CD4-positive, alpha-beta T cell (primary cell): ENCODE measurements around the gene FNBP1. TPM values are rescaled to one million over a fixed set of nuclear protein-coding genes. Genes with fewer than 3 reads are reported as not detected.

Source experiments
- ATAC-seq: fragments of 200-7000 bp; cut with Tn5 transposase; one replicate; pipeline ENCODE4 v1.10.0; 2022; ENCODE audit warnings: mild to moderate bottlenecking; ENCODE audit not compliant: poor library complexity
- CTCF ChIA-PET: fragments of 350-600 bp; sonication (Branson Sonifier 250); formaldehyde crosslinking; loops from one replicate; lab custom pipeline; 2021; ENCODE audit warnings: antibody characterized with exemption, inconsistent platforms; lab: Charles Lee
- POLR2A ChIA-PET: fragments of 350-600 bp; sonication (Branson Sonifier 250); formaldehyde crosslinking; loops from one replicate; lab custom pipeline; 2021; ENCODE audit warnings: antibody characterized with exemption, inconsistent platforms; lab: Charles Lee
- DNase-seq, 14 experiments: peaks; one replicate each; pipeline ENCODE4 v3.0.0-alpha.2; 2013 to 2020; ENCODE audit warnings: mixed read lengths in 2 of 14
- H3K27ac ChIP-seq, 2 donors: one replicate each; pipeline versions ENCODE4 v1.5.1 to v1.7.0; 2013; ENCODE audit warnings: low read length in 2 of 2, low read depth in 1 of 2, mild to moderate bottlenecking in 1 of 2
- H3K27me3 ChIP-seq, 2 experiments: 1 replicate in 1 of 2; 2 replicates in 1 of 2; pipeline versions ENCODE4 v1.6.1 to v1.7.0; 2013; ENCODE audit warnings: low read length in 2 of 2, control low read depth in 1 of 2, mild to moderate bottlenecking in 1 of 2, moderate library complexity in 1 of 2; ENCODE audit not compliant: insufficient read depth in 2 of 2, control insufficient read depth in 1 of 2
- H3K36me3 ChIP-seq: one replicate; pipeline ENCODE4 v1.6.1; 2013; ENCODE audit warnings: low read length, control low read depth; ENCODE audit not compliant: insufficient read depth
- H3K4me1 ChIP-seq: one replicate; pipeline ENCODE4 v1.6.1; 2013; ENCODE audit warnings: low read length, control low read depth; ENCODE audit not compliant: insufficient read depth
- H3K4me3 ChIP-seq: one replicate; pipeline ENCODE4 v1.5.1; 2013; ENCODE audit warnings: mild to moderate bottlenecking, low read length, moderate library complexity
- H3K9me3 ChIP-seq, 2 experiments: 1 replicate in 1 of 2; 2 replicates in 1 of 2; pipeline versions ENCODE4 v1.6.1 to v1.7.0; 2013; ENCODE audit warnings: low read length in 2 of 2, mild to moderate bottlenecking in 2 of 2, control low read depth in 1 of 2, moderate library complexity in 1 of 2; ENCODE audit not compliant: control insufficient read depth in 1 of 2, insufficient read depth in 1 of 2
- H3K27ac Mint-ChIP-seq: one replicate; pipeline ENCODE4 v1.8.0; 2020; ENCODE audit warnings: mixed read lengths
- H3K27me3 Mint-ChIP-seq: one replicate; pipeline ENCODE4 v1.8.0; 2021; ENCODE audit warnings: mixed read lengths
- H3K36me3 Mint-ChIP-seq: one replicate; pipeline ENCODE4 v1.8.0; 2021; ENCODE audit warnings: low read depth, mixed read lengths
- H3K4me1 Mint-ChIP-seq: one replicate; pipeline ENCODE4 v1.8.0; 2021; ENCODE audit warnings: low read depth, mixed read lengths
- H3K4me3 Mint-ChIP-seq: one replicate; pipeline ENCODE4 v1.8.0; 2020; ENCODE audit warnings: mild to moderate bottlenecking, mixed read lengths
- H3K9me3 Mint-ChIP-seq: one replicate; pipeline ENCODE4 v1.8.0; 2020; ENCODE audit warnings: mixed read lengths
- intact Hi-C, 2 experiments: fragments of 100-400 bp; cut with DNase I in 1 of 2; cut with micrococcal nuclease in 1 of 2; formaldehyde crosslinking; loops; one replicate each; pipeline versions ENCODE4 v1.15.1 to v1.9.0; 2023 to 2025; cut with DNase I, micrococcal nuclease
- total RNA-seq, 174 experiments: library from RNA in 2 of 174; stranded (reverse) in 2 of 174; gene quantifications; one replicate each; pipeline ENCODE4 v1.2.3 and lab custom pipeline; 2021 to 2026
- TF ChIP-seq, protein P1 (sequence below): fragments of 200-600 bp; IDR thresholded peaks from one replicate; pipeline ENCODE4 v1.8.0; 2022; ENCODE audit warnings: antibody characterized with exemption, mild to moderate bottlenecking

Gene FNBP1
- total RNA-seq, 2 experiments from 2014 or later: 166 to 181 TPM

DNA sequence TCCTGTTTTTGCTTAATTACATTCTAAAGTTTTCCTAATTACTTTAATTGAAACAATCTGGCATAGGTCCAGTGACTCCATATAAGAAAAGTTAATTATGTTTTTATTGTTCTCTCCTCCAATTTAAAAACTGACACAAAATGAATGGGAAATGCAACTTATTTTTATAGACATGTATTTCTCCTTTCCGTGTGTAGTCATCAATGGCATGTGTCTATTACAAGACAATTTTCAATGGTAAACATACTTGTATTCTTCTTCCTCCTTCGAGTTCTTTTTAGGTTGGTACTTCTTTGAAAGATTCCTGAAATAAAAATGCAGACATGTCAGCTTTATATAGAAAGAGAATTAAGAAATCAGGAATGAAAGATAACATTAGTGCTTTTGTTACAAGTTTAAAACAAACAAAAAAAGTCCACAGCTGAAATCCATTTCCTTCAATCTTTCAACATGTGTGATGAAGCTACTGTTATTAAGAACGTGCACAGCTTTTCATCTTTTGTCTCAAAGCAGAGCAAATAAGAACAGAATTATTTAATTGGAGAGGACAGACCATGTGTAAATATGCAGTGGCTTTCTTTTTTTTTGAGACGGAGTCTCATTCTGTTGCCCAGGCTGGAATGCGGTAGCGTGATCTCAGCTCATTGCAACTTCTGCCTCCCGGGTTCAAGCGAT lies 63.8 kb downstream of the FNBP1 start:
- ChIA-PET CTCF (interaction anchor here (0.5 to 1.0 kb wide), 2 partner anchors 11 to 16 kb away, joined by 3 read pairs; no protein-coding TSS in a partner anchor), POLR2A (no interaction called here)
- Mint-ChIP-seq H3K27me3 (no peaks in the 10 kb centered on the region), H3K27ac (peak overlapping the region; percentile 47), H3K4me1 (peaks cover 37% of the 10 kb centered on the region), H3K9me3 (no peaks in the 10 kb centered on the region), H3K36me3 (peaks cover 66% of the 10 kb centered on the region), H3K4me3 (no peak overlapping the region)
- Histone ChIP-seq H3K9me3 (no peaks in the 10 kb centered on the region), H3K27ac (no peak overlapping the region), H3K4me3 (no peak overlapping the region), H3K27me3 (no peaks in the 10 kb centered on the region), H3K36me3 (peaks cover 63% of the 10 kb centered on the region), H3K4me1 (peaks cover 16% of the 10 kb centered on the region)
- TF ChIP-seq, protein P1, sequence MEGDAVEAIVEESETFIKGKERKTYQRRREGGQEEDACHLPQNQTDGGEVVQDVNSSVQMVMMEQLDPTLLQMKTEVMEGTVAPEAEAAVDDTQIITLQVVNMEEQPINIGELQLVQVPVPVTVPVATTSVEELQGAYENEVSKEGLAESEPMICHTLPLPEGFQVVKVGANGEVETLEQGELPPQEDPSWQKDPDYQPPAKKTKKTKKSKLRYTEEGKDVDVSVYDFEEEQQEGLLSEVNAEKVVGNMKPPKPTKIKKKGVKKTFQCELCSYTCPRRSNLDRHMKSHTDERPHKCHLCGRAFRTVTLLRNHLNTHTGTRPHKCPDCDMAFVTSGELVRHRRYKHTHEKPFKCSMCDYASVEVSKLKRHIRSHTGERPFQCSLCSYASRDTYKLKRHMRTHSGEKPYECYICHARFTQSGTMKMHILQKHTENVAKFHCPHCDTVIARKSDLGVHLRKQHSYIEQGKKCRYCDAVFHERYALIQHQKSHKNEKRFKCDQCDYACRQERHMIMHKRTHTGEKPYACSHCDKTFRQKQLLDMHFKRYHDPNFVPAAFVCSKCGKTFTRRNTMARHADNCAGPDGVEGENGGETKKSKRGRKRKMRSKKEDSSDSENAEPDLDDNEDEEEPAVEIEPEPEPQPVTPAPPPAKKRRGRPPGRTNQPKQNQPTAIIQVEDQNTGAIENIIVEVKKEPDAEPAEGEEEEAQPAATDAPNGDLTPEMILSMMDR: no peak
- intact Hi-C loops: no loop called here
- no peak for ATAC-seq
- DNase-seq: no peak

DNA sequence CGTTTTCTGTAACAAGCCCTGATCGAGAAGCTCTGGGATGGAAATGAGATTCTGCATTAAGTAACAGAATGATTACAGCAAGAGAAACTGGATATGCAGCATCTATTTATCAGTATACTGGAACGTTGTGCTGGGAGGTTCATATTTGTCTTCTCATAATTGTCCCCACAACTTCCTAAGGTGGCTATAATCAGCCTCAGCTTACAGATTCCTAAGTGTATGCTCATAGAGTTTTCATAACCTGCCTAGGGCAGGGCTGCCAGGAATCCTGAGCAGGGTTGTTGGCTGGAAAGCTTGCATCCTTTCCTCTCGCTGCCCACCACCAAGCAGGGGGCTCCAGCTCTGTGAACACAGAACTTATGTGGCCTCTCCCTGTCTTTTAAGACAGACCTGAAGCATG lies 70.2 kb downstream of the FNBP1 start:
- H3K4me3 ChIP-seq: no peak overlapping the region
- ATAC-seq (no peak), DNase-seq (no peak)
- ChIA-PET CTCF (interaction anchor here (0.5 to 2.6 kb wide), 2 partner anchors 58 to 65 kb away, joined by 3 to 7 read pairs; no protein-coding TSS in a partner anchor), POLR2A (interaction anchor here (0.6 to 1.7 kb wide), 5 partner anchors 36 to 347 kb away, joined by 3 to 6 read pairs (median 3); partner anchors contain the start of gene NTMT1)
- no peaks in the 10 kb centered on the region for H3K9me3 ChIP-seq
- Mint-ChIP-seq H3K9me3 (no peaks in the 10 kb centered on the region), H3K4me1 (peaks cover 32% of the 10 kb centered on the region), H3K4me3 (no peak overlapping the region), H3K36me3 (peaks cover 79% of the 10 kb centered on the region), H3K27ac (peak overlapping the region; percentile 55), H3K27me3 (no peaks in the 10 kb centered on the region)
- no peaks in the 10 kb centered on the region for H3K27me3 ChIP-seq
- H3K4me1 ChIP-seq: no peaks in the 10 kb centered on the region
- intact Hi-C loops: no loop called here
- TF ChIP-seq, protein P1: no peak
- no peak overlapping the region for H3K27ac ChIP-seq
- peaks cover 74% of the 10 kb centered on the region for H3K36me3 ChIP-seq

DNA sequence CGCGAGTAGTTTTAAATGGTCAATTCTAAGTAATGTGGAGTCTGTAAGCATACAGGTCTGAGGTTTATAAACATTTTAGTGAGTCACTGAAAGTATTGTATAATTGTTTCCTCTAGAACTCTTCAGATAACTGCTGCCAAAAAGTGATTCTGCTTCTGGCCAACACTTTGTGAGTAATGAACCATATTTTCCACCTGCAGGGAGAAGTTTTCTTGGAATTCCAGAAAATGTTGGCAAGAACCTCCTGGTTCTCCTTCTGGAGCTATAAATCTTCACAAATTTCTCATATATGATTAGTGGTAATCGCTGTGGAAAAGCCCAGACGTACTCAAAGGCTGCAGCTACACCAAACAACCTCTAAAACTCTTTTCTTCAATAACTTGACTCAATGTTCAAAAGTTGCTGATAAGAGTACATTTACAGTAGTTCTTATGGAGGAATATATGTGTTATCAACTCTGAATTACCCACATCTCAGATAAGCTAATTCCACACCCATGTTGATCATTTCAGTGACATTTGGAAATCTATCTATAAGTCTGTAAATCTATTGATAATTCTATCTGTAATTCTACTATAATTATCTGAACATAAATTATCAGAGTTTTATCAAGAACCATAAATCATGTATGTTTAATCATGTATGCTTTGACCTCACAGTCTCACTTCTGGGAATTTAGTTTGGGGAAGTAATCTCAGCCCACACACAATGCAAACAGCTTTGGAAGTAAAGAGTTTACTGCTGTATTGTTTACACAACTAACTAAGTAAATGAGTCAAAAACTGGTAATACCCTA lies 74.1 kb downstream of the FNBP1 start:
- Histone ChIP-seq H3K27ac (no peak overlapping the region), H3K9me3 (no peaks in the 10 kb centered on the region), H3K4me1 (peaks cover 30% of the 10 kb centered on the region), H3K4me3 (no peak overlapping the region), H3K36me3 (peaks cover 54% of the 10 kb centered on the region), H3K27me3 (no peaks in the 10 kb centered on the region)
- POLR2A ChIA-PET: interaction anchor here (0.9 to 1.7 kb wide), 3 partner anchors 11 to 77 kb away, joined by 3 to 6 read pairs (median 4); no protein-coding TSS in a partner anchor
- TF ChIP-seq, protein P1: no peak
- peaks cover 63% of the 10 kb centered on the region for H3K4me1 Mint-ChIP-seq
- ATAC-seq (no peak), DNase-seq (no peak)
- intact Hi-C loops: no loop called here
- H3K27ac Mint-ChIP-seq: peak overlapping the region; percentile 99
- H3K9me3 Mint-ChIP-seq: no peaks in the 10 kb centered on the region
- H3K27me3 Mint-ChIP-seq: no peaks in the 10 kb centered on the region
- H3K4me3 Mint-ChIP-seq: no peak overlapping the region
- H3K36me3 Mint-ChIP-seq: peaks cover 86% of the 10 kb centered on the region
- CTCF ChIA-PET: interaction anchor here (0.7 to 0.8 kb wide), 2 partner anchors 10 to 33 kb away, joined by 3 to 4 read pairs; no protein-coding TSS in a partner anchor
